ENCODE results near the gene ZNF618.

DNA sequence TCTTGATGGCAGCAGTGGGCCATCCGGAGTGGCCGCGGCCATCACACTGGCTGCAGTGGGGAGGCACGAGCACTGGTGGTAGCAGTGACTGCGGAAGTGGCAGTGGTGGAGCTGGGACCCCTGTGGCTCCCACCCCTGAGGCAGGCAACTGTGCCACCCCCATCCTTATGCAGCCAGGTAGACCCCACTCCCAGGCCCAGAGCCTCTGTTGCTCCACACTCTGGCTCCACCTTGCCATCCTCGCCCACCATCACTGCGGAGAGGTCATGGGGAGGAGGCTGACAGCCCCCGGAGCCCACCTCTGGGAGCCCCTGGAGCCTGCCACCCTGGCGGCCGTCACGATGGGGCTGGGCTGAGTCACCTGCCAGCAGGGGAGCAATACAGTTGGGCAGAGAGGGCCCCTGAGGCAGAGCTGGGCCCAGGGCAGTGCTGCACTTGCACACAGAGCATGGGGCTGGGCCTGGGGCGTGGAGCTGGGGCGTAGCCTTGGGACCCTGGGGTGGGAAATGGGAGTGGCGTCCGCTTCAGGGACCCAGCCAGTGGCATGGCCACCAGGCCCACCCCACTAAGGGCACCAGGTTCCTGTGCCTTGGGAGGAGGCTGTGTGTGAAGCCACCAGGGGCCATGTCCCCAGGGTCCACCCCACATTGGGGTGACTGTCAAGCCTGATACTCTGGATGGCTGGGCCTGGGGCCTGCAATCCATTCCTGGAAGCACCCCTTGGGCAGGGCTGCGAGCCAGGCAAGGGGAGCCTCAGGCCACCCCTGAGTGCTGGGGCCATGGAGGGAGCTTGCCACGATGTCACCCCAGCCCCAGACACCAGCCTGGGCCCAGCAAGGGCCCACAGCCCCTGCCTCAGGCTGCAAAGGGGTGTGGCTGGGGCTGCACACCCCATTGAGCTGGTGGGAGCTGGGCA is 194.3 kb downstream of the ZNF618 start:
- TF ChIP-seq EZH2phosphoT487 (IDR thresholded peaks at IDR 0.05; ENCODE audit: insufficient read depth, low read depth) (no peak), EZH2 (IDR thresholded peaks at IDR 0.05; ENCODE audit: insufficient read depth, poor library complexity, severe bottlenecking) (no peak)
